GM21423 (cell line): Measurements from ENCODE around the gene PPP1R8.
"Not testable (repeated sequence)": the region's sequence is repeated elsewhere in the genome, so short reads cannot be mapped to it uniquely, and the experiment has no call there.

Experiments used
- ATAC-seq: cut with Tn5 transposase; IDR thresholded peaks from one replicate; pipeline ENCODE4 v1.9.1; 2021; ENCODE audit warnings: mild to moderate bottlenecking, moderate library complexity; ENCODE audit not compliant: unreplicated experiment

Gene PPP1R8

DNA sequence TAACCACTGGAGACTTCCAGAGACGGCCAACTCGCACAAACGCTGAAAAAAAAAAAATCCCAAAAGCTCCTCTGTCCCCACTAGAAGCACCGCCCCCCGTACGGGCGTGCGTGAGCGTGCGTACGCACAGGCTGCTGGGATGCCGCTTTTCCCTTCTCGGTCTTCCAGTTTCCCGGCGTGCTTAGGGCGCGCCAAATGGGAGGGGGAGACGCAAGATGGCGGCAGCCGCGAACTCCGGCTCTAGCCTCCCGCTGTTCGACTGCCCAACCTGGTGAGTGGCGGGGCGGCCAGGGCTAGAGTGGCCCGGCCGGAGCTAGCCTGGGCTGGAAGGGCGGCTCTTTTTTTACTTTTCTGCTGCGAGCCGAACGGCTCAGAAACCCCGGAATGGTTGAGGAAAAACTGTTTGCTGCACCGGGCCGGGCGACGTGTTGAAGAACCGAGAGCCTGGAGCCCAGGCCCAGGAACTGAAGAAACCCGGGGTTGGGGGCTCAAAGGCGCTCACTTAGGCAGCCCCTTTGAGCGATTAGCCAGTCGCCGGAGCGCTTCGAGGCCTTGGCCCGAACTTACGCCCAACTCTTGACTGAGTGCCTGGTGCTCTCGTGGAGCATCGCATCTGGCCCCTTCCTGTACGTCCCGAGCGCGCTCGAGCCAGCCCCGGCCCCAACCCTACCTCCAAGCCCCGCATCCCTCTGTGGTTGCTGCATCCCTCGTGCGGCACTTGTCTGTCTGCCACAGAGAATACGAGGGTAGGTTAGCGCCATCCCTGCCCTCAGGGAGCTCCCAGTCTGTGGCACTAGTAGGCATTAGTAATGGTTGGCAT lies at the start of gene PPP1R8:
Gene PPP1R8 (plus strand): TSS at position 162 of the 820 bp plus-strand sequence. CDS start 54 bp downstream, at position 216.
- ATAC-seq, result peak; percentile 94

- ATAC-seq, result no peak
Observed at GRCh38 chr1:27782950-27783349, 47.6 kb upstream of the PPP1R8 start.

DNA sequence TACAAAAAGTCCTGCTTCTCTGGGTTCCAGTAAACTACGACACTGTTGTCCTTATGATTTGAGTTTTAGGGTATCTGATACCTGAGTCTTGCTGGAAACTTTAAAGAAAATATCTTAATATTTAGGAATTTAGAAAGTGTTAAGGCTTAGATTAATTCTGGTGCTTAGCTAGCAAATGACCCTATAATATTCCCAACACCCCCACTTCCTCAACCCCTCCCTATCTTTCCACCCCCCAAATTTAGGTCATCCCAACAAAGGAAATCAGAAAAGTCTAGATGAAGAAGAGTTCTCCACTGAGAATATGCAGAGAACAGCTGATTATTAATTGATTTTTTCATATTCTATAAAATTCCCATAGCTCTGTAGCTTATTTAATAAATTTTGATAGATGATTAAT lies 45.9 kb upstream of the PPP1R8 start:
- no peak for ATAC-seq

GRCh38 chr1:27785781-27786455 lies 44.7 kb upstream of the PPP1R8 start:
- ATAC-seq, result no peak

- ATAC-seq, result no peak
Observed at GRCh38 chr1:27787895-27788294, 42.7 kb upstream of the PPP1R8 start.

- ATAC-seq, result no peak
Observed at GRCh38 chr1:27789540-27790041, 41.0 kb upstream of the PPP1R8 start.

GRCh38 chr1:27790270-27790669 lies 40.3 kb upstream of the PPP1R8 start:
- not testable (repeated sequence) for ATAC-seq

GRCh38 chr1:27795601-27796000 lies 35.0 kb upstream of the PPP1R8 start:
- ATAC-seq, result no peak

- ATAC-seq, result no peak
Observed at GRCh38 chr1:27804791-27805190, 25.8 kb upstream of the PPP1R8 start.

DNA sequence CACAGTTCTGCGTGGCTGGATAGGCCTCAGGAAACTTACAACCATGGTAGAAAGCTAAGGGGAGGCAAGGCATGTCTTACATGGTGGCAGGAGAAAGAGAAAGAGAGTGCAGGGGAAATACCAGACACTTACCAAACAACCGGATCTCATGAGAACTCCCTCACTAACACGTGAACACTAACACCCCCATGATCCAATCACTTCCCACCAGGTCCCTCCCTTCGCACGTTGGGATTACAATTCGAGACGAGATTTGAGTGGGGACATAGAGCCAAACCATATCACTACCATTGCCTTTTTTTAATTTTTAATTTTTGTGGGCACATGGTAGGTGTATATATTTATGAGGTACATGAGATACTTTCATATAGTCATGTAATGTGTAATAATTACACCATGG lies 23.8 kb upstream of the PPP1R8 start:
- ATAC-seq, result no peak

GRCh38 chr1:27807385-27807784 lies 23.2 kb upstream of the PPP1R8 start:
- no peak for ATAC-seq

DNA sequence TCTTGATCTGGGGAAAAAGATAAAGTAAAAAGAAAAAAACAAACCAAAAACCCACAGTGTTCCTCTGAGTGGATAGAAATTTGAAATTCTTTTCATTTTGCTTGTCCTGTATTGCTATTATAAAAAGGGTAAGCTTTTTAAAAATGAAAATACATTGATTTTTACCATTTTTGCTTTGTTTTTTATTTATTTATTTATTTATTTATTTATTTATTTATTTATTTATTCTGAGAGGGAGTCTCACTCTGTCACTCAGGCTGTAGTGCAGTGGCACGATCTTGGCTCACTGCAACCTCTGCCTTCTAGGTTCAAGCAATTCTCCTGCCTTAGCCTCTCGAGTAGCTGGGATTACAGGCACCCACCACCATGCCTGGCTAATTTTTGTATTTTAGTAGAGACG lies 22.5 kb upstream of the PPP1R8 start:
- not testable (repeated sequence) for ATAC-seq

DNA sequence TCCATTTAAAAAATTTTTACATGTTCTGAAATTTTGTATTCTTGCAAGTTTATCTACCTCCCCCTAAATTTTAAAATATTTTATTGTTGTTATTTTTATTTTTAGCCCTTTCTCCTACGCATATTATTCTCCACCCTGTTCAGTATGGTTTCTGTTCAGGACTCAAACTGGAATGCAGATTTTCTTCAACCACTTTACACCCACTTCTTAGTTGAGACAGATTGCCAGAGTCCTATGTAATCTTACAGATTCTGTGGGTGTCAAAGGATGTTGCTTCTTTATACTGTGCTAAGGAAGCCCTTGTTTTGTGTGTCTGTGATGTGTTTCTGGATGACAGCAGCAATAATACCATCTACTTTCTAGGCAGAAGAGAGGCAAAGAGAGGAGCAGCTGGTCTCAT lies 20.7 kb upstream of the PPP1R8 start:
- no peak for ATAC-seq

- ATAC-seq, result no peak
Observed at GRCh38 chr1:27811741-27812500, 18.7 kb upstream of the PPP1R8 start.

DNA sequence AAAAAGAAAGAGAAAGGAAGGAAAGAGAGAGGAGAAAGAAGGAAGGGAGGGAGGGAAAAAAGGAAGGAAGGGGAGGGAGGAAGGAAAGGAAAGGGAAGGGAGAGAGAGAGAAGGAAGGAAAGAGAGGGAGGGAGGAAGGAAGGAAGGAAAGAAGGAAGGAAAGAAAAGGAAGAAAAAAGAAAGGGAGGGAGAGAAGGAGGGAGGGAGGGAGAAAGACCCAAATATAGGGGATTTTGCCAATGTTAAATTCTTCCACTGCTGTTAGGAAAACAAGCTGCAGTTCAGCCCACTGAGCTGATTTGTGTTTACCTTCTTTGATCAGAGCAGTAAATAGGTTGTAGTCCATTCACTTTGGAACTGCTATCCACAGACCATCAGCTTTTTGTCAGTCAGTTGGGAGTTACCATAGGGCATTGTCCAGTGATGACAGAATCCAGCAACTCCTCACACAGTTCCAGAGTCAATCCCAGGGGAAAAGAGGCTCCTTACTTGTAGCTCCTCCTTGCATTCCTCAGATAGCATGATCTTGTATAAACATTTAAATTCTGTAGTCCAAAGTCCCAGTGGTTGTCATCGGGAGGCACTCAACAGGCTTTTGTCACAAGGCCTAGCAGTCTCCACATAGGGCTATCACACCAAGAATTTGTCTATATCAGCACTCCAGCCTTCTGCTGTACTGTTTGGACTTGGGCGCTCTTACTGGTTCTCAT lies 13.5 kb upstream of the PPP1R8 start:
- no peak for ATAC-seq

GRCh38 chr1:27821761-27822315 lies 8.7 kb upstream of the PPP1R8 start:
- ATAC-seq, result no peak

DNA sequence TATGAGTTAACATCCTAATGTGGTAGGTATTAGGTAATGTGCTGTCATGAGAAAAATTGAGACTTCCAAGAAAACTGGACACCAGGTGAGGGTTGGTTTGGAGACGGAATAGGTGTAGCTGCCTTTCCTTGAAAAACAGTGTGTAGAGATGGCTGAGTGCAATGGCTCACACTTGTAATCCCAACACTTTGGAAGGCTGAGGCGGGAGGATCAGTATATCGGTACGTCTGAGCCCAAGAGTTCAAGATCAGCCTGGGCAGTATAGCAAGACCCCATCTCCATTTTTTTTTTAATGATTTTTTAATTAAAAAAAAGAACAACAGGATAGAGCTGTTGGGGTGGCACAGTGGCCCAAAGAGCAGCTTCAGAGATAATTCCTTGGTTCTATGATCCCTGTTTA lies 6.8 kb upstream of the PPP1R8 start:
- no peak for ATAC-seq

GRCh38 chr1:27824411-27824810 lies 6.2 kb upstream of the PPP1R8 start:
- no peak for ATAC-seq

GRCh38 chr1:27829339-27829960 lies 1.1 kb upstream of the PPP1R8 start:
- ATAC-seq, result not testable (repeated sequence)
